Heart right ventricle (tissue), 16 donors: Measurements from ENCODE around the gene FHAD1. TPM values are rescaled to one million over a fixed set of nuclear protein-coding genes. Genes with fewer than 3 reads are reported as not detected.
A peak's percentile ranks its signal among the peaks of the same experiment; 100 is the strongest.

ENCODE experiments used
- ATAC-seq, 8 donors: fragments of 200-7000 bp; cut with Tn5 transposase; one replicate each; pipeline ENCODE4 v1.9.1; 2020; ENCODE audit warnings: mild to moderate bottlenecking in 8 of 8, moderate library complexity in 8 of 8, moderate number of reproducible peaks in 1 of 8
- DNase-seq, 2 donors: peaks; one replicate each; pipeline ENCODE4 v3.0.0-alpha.2; 2020
- H3K27ac ChIP-seq, 10 donors: fragments of 200-600 bp; sonication (generic) in 2 of 10; one replicate each; pipeline versions ENCODE4 v1.5.0 to v1.8.0; 2020 to 2022; ENCODE audit warnings: mild to moderate bottlenecking in 3 of 10
- H3K27me3 ChIP-seq, 7 donors: fragments of 200-600 bp; one replicate each; pipeline ENCODE4 v1.8.0; 2021 to 2022; ENCODE audit warnings: mild to moderate bottlenecking in 2 of 7
- H3K36me3 ChIP-seq, 9 donors: fragments of 200-600 bp; sonication (generic) in 1 of 9; one replicate each; pipeline versions ENCODE4 v1.5.0 to v1.8.0; 2020 to 2022; ENCODE audit warnings: mild to moderate bottlenecking in 2 of 9
- H3K4me1 ChIP-seq, 9 donors: fragments of 200-600 bp; sonication (generic) in 1 of 9; one replicate each; pipeline versions ENCODE4 v1.5.0 to v1.8.0; 2020 to 2022; ENCODE audit warnings: mild to moderate bottlenecking in 4 of 9
- H3K4me3 ChIP-seq, 10 donors: fragments of 200-600 bp; sonication (generic) in 2 of 10; one replicate each; pipeline versions ENCODE4 v1.5.0 to v1.8.0; 2020 to 2022; ENCODE audit warnings: mild to moderate bottlenecking in 7 of 10, moderate library complexity in 2 of 10
- H3K9me3 ChIP-seq, 11 donors: fragments of 200-600 bp in 10 of 11; sonication (generic) in 2 of 11; one replicate each; pipeline versions ENCODE4 v1.5.0 to v1.8.0; 2013 to 2022; ENCODE audit warnings: mild to moderate bottlenecking in 2 of 11, control low read depth in 1 of 11, moderate library complexity in 1 of 11
- WGBS, 2 donors: extraction: QIAGEN DNeasy Blood & Tissue Kit; methylation state at CpG; one replicate each; pipeline ENCODE4 v1.1.7; 2013; ENCODE audit warnings: inconsistent platforms in 1 of 2; 5-methylcytosine and 5-hydroxymethylcytosine counted together
- intact Hi-C, 10 donors: fragments of 100-400 bp; cut with DNase I; formaldehyde crosslinking; loops; one replicate each; pipeline versions ENCODE4 v1.11.1 to v1.14.2; 2022
- polyA plus RNA-seq, 2 donors: library from polyadenylated mRNA; stranded (reverse); fragments of 200-250 nt; gene quantifications; one replicate each; pipeline ENCODE4 v1.2.3, GENCODE V29; 2013
- total RNA-seq, 10 donors: library from RNA; stranded (reverse); fragmentation: NEBNext Ultra II Directional in 3 of 10; extraction: Animal tissue kit (Norgen Biotek cat#: 25700) in 3 of 10; gene quantifications; one replicate each; pipeline versions ENCODE4 v1.2.1 to v1.2.4, GENCODE V29; 2021 to 2023
- TF ChIP-seq, protein P1 (sequence below), 9 donors: fragments of 200-600 bp; sonication (generic) in 2 of 9; IDR thresholded peaks; one replicate each; pipeline versions ENCODE4 v1.5.0 to v1.8.0; 2021 to 2022; ENCODE audit warnings: antibody characterized with exemption in 9 of 9, mild to moderate bottlenecking in 5 of 9, moderate library complexity in 1 of 9
- donor health status: Arrhythmogenic right ventricular cardiomyopathy.
- donor health status: ischemic (EF 13 %, LVEDD 7.1; RV severe dilation, severe dysfunction).
- donor health status: healthy with polysubstance abuse.
- donor health status: DM: no; HTN: yes; CAD: no.
- donor health status: DM: no; HTN: no; CAD: no.
- donor health status: ischemic (EF 25% LVEDD 6.9; RV normal size, moderate dysfunction).
- donor health status: ischemic (EF 25% LVEDD 5.7; RV mildly dilated, moderate dysfunction).
- donor health status: healthy.
- donor health status: DM: yes; HTN: yes; CAD: no.
- donor health status: Ischemic cardiomyopathy.
- donor health status: ischemic (EF 35%, LVEDD 5.7; RV mildly dilated, moderate dysfunction).
- donor health status: nonischemic (EF 11% LVEDD 7.7; RV severe dilation, severe dysfunction).
- donor health status: DM: yes; HTN: yes; CAD: no.
- donor health status: PGD.
- donor health status: ischemic (EF 29% LVEDD 5.4; RV normal size, mild dysfunction).
- donor health status: nonischemic (EF 23%, LVEDD 6.1; RV moderate dilation, normal function).

The FHAD1 gene
- total and polyA plus RNA-seq, 12 donors, result 0.06 to 1.0 (median 0.12) TPM; not detected in 5

DNA sequence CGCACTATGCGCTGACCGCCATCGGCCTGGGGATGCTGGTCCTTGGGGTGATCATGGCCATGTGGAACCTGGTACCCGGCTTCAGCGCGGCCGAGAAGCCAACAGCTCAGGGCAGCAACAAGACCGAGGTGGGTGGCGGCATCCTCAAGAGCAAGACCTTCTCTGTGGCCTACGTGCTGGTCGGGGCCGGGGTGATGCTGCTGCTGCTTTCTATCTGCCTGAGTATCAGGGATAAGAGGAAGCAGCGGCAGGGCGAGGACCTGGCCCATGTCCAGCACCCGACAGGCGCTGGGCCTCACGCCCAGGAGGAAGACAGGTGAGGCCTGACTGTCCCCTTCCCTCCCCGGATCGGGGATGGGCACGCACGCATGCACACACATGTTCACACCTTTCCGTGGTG, 31.9 kb upstream of the FHAD1 start:
- TF ChIP-seq, protein P1, sequence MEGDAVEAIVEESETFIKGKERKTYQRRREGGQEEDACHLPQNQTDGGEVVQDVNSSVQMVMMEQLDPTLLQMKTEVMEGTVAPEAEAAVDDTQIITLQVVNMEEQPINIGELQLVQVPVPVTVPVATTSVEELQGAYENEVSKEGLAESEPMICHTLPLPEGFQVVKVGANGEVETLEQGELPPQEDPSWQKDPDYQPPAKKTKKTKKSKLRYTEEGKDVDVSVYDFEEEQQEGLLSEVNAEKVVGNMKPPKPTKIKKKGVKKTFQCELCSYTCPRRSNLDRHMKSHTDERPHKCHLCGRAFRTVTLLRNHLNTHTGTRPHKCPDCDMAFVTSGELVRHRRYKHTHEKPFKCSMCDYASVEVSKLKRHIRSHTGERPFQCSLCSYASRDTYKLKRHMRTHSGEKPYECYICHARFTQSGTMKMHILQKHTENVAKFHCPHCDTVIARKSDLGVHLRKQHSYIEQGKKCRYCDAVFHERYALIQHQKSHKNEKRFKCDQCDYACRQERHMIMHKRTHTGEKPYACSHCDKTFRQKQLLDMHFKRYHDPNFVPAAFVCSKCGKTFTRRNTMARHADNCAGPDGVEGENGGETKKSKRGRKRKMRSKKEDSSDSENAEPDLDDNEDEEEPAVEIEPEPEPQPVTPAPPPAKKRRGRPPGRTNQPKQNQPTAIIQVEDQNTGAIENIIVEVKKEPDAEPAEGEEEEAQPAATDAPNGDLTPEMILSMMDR (IDR thresholded peaks at IDR 0.05), result no peak
- WGBS, 2 donors, result 91 to 92% methylated on average over 23 of the region's 23 CpGs
- H3K36me3 ChIP-seq, result peaks cover 0 to 18% (median 0%) of the 10 kb centered on the region in 9 donors
- H3K27me3 ChIP-seq, result no peaks in the 10 kb centered on the region
- no peak for ATAC-seq
- intact Hi-C loops, result loop anchor here in 2 of 10 donors (5.0 to 10.0 kb wide), 2 partner anchors 60 to 63 kb away; partner anchors contain the start of gene TMEM51 (in 2 of the 2)
- H3K27ac ChIP-seq, result peak overlapping the region in 6 of 10 donors; percentile 3 to 52 (median 32)
- no peak overlapping the region for H3K4me3 ChIP-seq
- H3K4me1 ChIP-seq, result peaks cover 0 to 64% (median 21%) of the 10 kb centered on the region in 9 donors
- DNase-seq, result no peak
- H3K9me3 ChIP-seq, result no peaks in the 10 kb centered on the region

DNA sequence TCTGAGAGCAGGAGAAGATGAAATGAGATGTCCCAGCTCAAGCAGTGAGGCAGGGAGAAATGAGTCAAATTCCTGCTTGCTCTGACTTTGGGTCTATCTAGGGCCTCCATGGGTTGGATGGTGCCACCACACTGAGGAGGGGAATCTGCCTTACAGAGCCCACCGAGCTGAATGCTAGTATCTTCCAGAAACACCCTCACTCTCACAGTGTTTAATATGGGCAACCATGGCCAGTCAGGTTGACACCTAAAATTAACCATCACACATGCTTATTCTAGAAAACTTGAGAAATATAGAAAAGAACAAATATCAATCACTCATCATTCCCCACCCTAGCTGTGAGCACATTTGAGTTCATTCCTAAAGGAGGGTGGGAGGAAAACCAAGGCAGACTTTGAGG, 29.4 kb upstream of the FHAD1 start:
- WGBS, 2 donors, result 94 to 97% methylated on average over 1 of the region's 1 CpG
- DNase-seq (no peak), ATAC-seq (no peak)
- Histone ChIP-seq H3K4me3 (no peak overlapping the region), H3K9me3 (no peaks in the 10 kb centered on the region), H3K27ac (peak overlapping the region in 1 of 10 donors; percentile 30), H3K4me1 (peaks cover 0 to 43% (median 18%) of the 10 kb centered on the region in 9 donors), H3K36me3 (peaks cover 0 to 23% (median 0%) of the 10 kb centered on the region in 9 donors), H3K27me3 (no peaks in the 10 kb centered on the region)
- TF ChIP-seq, protein P1 (IDR thresholded peaks at IDR 0.05), result no peak
- intact Hi-C loops, result loop anchor here in 2 of 10 donors (5.0 to 10.0 kb wide), 2 partner anchors 63 to 65 kb away; partner anchors contain the start of gene TMEM51 (in 2 of the 2)

GRCh38 chr1:15218287-15219279, 28.4 kb upstream of the FHAD1 start:
- intact Hi-C loops, result loop anchor here in 2 of 10 donors (5.0 to 10.0 kb wide), 2 partner anchors 64 to 66 kb away; partner anchors contain the start of gene TMEM51 (in 2 of the 2)

More at GRCh38 chr1:15218287-15219279, 28.4 kb upstream of the FHAD1 start:
- Histone ChIP-seq H3K27ac (peak overlapping the region in 1 of 10 donors; percentile 30), H3K36me3 (peaks cover 0 to 23% (median 0%) of the 10 kb centered on the region in 9 donors), H3K4me3 (no peak overlapping the region), H3K9me3 (no peaks in the 10 kb centered on the region), H3K4me1 (peaks cover 0 to 34% (median 13%) of the 10 kb centered on the region in 9 donors), H3K27me3 (no peaks in the 10 kb centered on the region)
- TF ChIP-seq, protein P1 (IDR thresholded peaks at IDR 0.05), result no peak
- DNase-seq (peak in 1 of 2 donors; percentile 34), ATAC-seq (peak in 4 of 8 donors; percentile 49 to 66 (median 58))
- WGBS, 2 donors, result 52 to 64% methylated on average over 6 of the region's 6 CpGs
